OCI-M1 (cell line): ENCODE data around the gene DCTN4.

ENCODE experiments used
- DNase-seq: peaks from one replicate; lab custom pipeline; 2025; lab: John Stamatoyannopoulos, UW

DCTN4 gene

GRCh38 chr5:150670275-150670947 is 88.4 kb downstream of the DCTN4 start:
- no peak for DNase-seq

GRCh38 chr5:150665044-150665443 is 93.8 kb downstream of the DCTN4 start:
- DNase-seq: no peak

GRCh38 chr5:150663936-150664335 is 94.9 kb downstream of the DCTN4 start:
- no peak for DNase-seq

- DNase-seq: no peak
Observed at GRCh38 chr5:150662731-150663516, 95.9 kb downstream of the DCTN4 start.

- DNase-seq: no peak
Observed at GRCh38 chr5:150661821-150662596, 96.8 kb downstream of the DCTN4 start.

- DNase-seq: no peak
Observed at GRCh38 chr5:150661086-150661485, 97.7 kb downstream of the DCTN4 start, which contains the start of gene MYOZ3. Gene MYOZ3 (plus strand): TSS chr5:150661251. CDS start chr5:150662942, 1,691 bp downstream.

GRCh38 chr5:150660108-150660831 is 98.5 kb downstream of the DCTN4 start:
- no peak for DNase-seq

GRCh38 chr5:150659360-150660107 is 99.3 kb downstream of the DCTN4 start:
- DNase-seq: no peak

GRCh38 chr5:150658699-150659265 is 100.0 kb downstream of the DCTN4 start:
- no peak for DNase-seq
